Fibroblast of the aortic adventitia (primary cell): ENCODE data around the gene KRTAP5-1. TPM values are rescaled to one million over a fixed set of nuclear protein-coding genes. Genes with fewer than 3 reads are reported as not detected.

Experiments used
- DNase-seq: peaks from one replicate; pipeline ENCODE4 v3.0.0-alpha.2; 2010; ENCODE audit warnings: low read depth
- H3K4me3 ChIP-seq: 2 replicates; pipeline ENCODE4 v1.5.1; 2011; ENCODE audit warnings: low read depth, mild to moderate bottlenecking, control low read depth, low read length, moderate library complexity
- total RNA-seq: library from RNA; depleted of rRNA; stranded (reverse); fragments of >200 nt; gene quantifications from 2 replicates; pipeline ENCODE4 v1.2.3, GENCODE V29; 2012; ENCODE audit warnings: low replicate concordance
- TF ChIP-seq, protein P1 (sequence below): IDR thresholded peaks from 2 replicates; pipeline ENCODE4 v1.5.1; 2011; ENCODE audit warnings: mild to moderate bottlenecking, low read length, control low read depth, inconsistent platforms; ENCODE audit not compliant: insufficient read depth

The KRTAP5-1 gene
- total RNA-seq, 1 donor: not detected

GRCh38 chr11:1541474-1542204 is 43.4 kb downstream of the KRTAP5-1 start:
- no peak overlapping the region for H3K4me3 ChIP-seq
- no peak for DNase-seq
- TF ChIP-seq, protein P1, sequence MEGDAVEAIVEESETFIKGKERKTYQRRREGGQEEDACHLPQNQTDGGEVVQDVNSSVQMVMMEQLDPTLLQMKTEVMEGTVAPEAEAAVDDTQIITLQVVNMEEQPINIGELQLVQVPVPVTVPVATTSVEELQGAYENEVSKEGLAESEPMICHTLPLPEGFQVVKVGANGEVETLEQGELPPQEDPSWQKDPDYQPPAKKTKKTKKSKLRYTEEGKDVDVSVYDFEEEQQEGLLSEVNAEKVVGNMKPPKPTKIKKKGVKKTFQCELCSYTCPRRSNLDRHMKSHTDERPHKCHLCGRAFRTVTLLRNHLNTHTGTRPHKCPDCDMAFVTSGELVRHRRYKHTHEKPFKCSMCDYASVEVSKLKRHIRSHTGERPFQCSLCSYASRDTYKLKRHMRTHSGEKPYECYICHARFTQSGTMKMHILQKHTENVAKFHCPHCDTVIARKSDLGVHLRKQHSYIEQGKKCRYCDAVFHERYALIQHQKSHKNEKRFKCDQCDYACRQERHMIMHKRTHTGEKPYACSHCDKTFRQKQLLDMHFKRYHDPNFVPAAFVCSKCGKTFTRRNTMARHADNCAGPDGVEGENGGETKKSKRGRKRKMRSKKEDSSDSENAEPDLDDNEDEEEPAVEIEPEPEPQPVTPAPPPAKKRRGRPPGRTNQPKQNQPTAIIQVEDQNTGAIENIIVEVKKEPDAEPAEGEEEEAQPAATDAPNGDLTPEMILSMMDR: no peak

- no peak overlapping the region for H3K4me3 ChIP-seq
- TF ChIP-seq, protein P1: no peak
- no peak for DNase-seq
Observed at GRCh38 chr11:1540074-1540473, 45.0 kb downstream of the KRTAP5-1 start.

DNA sequence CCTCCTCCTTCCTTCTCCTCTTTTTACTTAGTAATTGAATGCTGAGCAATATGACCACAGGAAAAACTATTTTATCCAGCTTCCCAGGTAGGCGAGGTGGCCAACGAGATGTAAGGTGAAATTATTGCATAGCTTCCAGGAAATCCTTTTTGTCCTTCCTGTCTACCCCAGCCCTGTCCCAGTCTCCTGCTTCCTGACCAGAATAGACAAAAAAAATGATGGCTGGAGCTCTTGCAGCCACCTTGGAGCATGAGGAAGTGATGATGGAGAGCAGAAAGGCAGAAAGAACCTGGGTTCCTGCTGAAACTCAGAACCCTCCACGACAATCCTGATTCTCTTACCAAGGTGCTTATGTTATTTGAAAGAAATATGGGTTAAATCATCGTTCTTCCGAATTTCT is 46.9 kb downstream of the KRTAP5-1 start:
- TF ChIP-seq, protein P1: no peak
- DNase-seq: no peak
- H3K4me3 ChIP-seq: no peak overlapping the region

- H3K4me3 ChIP-seq: no peak overlapping the region
- no peak for DNase-seq
- TF ChIP-seq, protein P1: no peak
Observed at GRCh38 chr11:1536065-1536843, 48.8 kb downstream of the KRTAP5-1 start.

- DNase-seq: no peak
- no peak overlapping the region for H3K4me3 ChIP-seq
- TF ChIP-seq, protein P1: no peak
Observed at GRCh38 chr11:1534682-1535081, 50.4 kb downstream of the KRTAP5-1 start.

Other genes with a start within 250 kb of the KRTAP5-1 start
- 0.36 TPM in 1 of 2 replicates, not detected in the other for gene BRSK2, start 195.3 kb downstream of the KRTAP5-1 start, total RNA-seq
- gene MOB2, start 98.5 kb downstream of the KRTAP5-1 start, total RNA-seq: 3.1 and 13.9 TPM in 2 replicates
- gene DUSP8, start 13.0 kb downstream of the KRTAP5-1 start, total RNA-seq: 0.36 TPM in 1 of 2 replicates, not detected in the other
- not detected in 2 replicates for gene KRTAP5-2, start 13.0 kb upstream of the KRTAP5-1 start, total RNA-seq
- gene KRTAP5-3, start 23.2 kb upstream of the KRTAP5-1 start, total RNA-seq: not detected in 2 replicates
- gene KRTAP5-4, start 36.9 kb upstream of the KRTAP5-1 start, total RNA-seq: not detected in 2 replicates
- not detected in 2 replicates for gene KRTAP5-5, start 44.5 kb upstream of the KRTAP5-1 start, total RNA-seq
- gene KRTAP5-6, start 111.9 kb upstream of the KRTAP5-1 start, total RNA-seq: not detected in 2 replicates
- 2.2 and 5.9 TPM in 2 replicates for gene IFITM10, start 165.3 kb upstream of the KRTAP5-1 start, total RNA-seq
- gene CTSD, start 178.6 kb upstream of the KRTAP5-1 start, total RNA-seq: 184 and 221 TPM in 2 replicates
- gene SYT8, start 249.7 kb upstream of the KRTAP5-1 start, total RNA-seq: 0.82 TPM in 1 of 2 replicates, not detected in the other